Peyer's patch (tissue), 4 donors: ENCODE data around the gene VRK2.

Experiments
- CTCF ChIP-seq, 6 experiments: fragments of 450-650 bp in 4 of 6; fragments of 200-600 bp in 2 of 6; sonication (generic) in 1 of 6; IDR thresholded peaks; one replicate each; pipeline ENCODE4 v1.5.1; 2017 to 2019; ENCODE audit warnings: antibody characterized with exemption in 6 of 6, mild to moderate bottlenecking in 3 of 6, moderate library complexity in 1 of 6
- POLR2A ChIP-seq, 2 donors: fragments of 450-650 bp; IDR thresholded peaks; one replicate each; pipeline ENCODE4 v1.5.1; 2017; ENCODE audit warnings: antibody characterized with exemption in 2 of 2, mild to moderate bottlenecking in 2 of 2, moderate library complexity in 2 of 2

GRCh38 chr2:58135861-58136260, 89.3 kb downstream of the VRK2 start:
- TF ChIP-seq POLR2A (IDR thresholded peaks at IDR 0.05) (no peak), CTCF (IDR thresholded peaks at IDR 0.05) (no peak)
